ENCODE measurements around the gene RCCD1.
"Not testable (repeated sequence)": the region's sequence is repeated elsewhere in the genome, so short reads cannot be mapped to it uniquely, and the experiment has no call there.

DNA sequence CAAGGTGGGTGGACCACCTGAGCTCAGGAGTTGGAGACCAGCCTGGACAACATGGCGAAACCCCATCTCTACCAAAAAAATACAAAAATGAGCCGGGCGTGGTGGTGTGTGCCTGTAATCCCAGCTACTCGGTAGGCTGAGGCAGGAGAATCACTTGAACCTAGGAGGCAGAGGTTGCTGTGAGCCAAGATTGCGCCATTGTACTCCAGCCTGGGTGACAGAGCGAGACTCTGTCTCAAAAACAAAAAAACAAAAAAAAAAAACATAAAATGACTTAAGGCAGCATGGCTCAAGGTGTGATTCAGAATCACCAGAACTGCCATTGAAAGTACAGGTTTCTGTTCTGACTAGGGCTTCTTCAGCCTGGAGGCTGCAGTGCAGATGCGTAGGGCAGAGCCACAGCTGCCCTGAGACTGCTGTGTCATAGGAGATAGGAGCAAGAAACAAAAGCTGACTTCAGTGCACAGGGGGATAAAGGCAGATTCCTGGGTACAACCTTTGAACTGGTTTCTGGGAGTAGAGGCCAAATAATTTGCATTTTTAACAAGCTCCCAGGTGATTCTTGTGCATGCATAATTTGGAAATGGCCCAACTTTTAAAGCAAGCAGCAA, 31.9 kb upstream of the RCCD1 start:
- TF ChIP-seq CTCF (IDR thresholded peaks at IDR 0.05 in 2 of 3, conservative IDR thresholded peaks at IDR 0.05 in 1 of 3; ENCODE audit: borderline replicate concordance in 1 of 3, insufficient read depth in 1 of 3, low read depth in 2 of 3, low read length in 2 of 3); POLR2A (IDR thresholded peaks at IDR 0.05; ENCODE audit: borderline replicate concordance, extremely low read depth, insufficient read depth, insufficient read length); MAX (IDR thresholded peaks at IDR 0.05); EZH2 (IDR thresholded peaks at IDR 0.05); ZBTB33 (IDR thresholded peaks at IDR 0.05; ENCODE audit: extremely low read depth, insufficient replicate concordance, low read length); SP1 (IDR thresholded peaks at IDR 0.05; ENCODE audit: low read depth): not testable (repeated sequence)
- TF ChIP-seq, protein P1, sequence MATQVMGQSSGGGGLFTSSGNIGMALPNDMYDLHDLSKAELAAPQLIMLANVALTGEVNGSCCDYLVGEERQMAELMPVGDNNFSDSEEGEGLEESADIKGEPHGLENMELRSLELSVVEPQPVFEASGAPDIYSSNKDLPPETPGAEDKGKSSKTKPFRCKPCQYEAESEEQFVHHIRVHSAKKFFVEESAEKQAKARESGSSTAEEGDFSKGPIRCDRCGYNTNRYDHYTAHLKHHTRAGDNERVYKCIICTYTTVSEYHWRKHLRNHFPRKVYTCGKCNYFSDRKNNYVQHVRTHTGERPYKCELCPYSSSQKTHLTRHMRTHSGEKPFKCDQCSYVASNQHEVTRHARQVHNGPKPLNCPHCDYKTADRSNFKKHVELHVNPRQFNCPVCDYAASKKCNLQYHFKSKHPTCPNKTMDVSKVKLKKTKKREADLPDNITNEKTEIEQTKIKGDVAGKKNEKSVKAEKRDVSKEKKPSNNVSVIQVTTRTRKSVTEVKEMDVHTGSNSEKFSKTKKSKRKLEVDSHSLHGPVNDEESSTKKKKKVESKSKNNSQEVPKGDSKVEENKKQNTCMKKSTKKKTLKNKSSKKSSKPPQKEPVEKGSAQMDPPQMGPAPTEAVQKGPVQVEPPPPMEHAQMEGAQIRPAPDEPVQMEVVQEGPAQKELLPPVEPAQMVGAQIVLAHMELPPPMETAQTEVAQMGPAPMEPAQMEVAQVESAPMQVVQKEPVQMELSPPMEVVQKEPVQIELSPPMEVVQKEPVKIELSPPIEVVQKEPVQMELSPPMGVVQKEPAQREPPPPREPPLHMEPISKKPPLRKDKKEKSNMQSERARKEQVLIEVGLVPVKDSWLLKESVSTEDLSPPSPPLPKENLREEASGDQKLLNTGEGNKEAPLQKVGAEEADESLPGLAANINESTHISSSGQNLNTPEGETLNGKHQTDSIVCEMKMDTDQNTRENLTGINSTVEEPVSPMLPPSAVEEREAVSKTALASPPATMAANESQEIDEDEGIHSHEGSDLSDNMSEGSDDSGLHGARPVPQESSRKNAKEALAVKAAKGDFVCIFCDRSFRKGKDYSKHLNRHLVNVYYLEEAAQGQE (IDR thresholded peaks at IDR 0.05; ENCODE audit: low read depth) = not testable (repeated sequence)
